Effector memory CD4-positive, alpha-beta T cell (primary cell): ENCODE data around the gene TBX21.

Source experiments
- DNase-seq, 3 donors: peaks; one replicate each; pipeline ENCODE4 v3.0.0-alpha.2; 2020
- H3K27ac ChIP-seq: 2 replicates; pipeline ENCODE4 v1.7.0; 2013; ENCODE audit warnings: mild to moderate bottlenecking, low read length, moderate library complexity; ENCODE audit not compliant: insufficient read depth, poor library complexity, severe bottlenecking
- H3K27me3 ChIP-seq: replicated peaks from 2 replicates; pipeline ENCODE4 v1.7.0; 2013; ENCODE audit warnings: mild to moderate bottlenecking, low read length; ENCODE audit not compliant: insufficient read depth, control insufficient read depth, poor library complexity, severe bottlenecking
- H3K36me3 ChIP-seq: 2 replicates; pipeline ENCODE4 v1.7.0; 2013; ENCODE audit warnings: mild to moderate bottlenecking, low read length, moderate library complexity; ENCODE audit not compliant: control insufficient read depth, insufficient read depth
- H3K4me1 ChIP-seq: 2 replicates; pipeline ENCODE4 v1.7.0; 2013; ENCODE audit warnings: low read length, mild to moderate bottlenecking; ENCODE audit not compliant: control insufficient read depth, insufficient read depth, poor library complexity, severe bottlenecking
- H3K4me3 ChIP-seq: 2 replicates; pipeline ENCODE4 v1.7.0; 2013; ENCODE audit warnings: low read length, low read depth, mild to moderate bottlenecking; ENCODE audit not compliant: insufficient read depth, poor library complexity, severe bottlenecking
- H3K9me3 ChIP-seq: 2 replicates; pipeline ENCODE4 v1.7.0; 2013; ENCODE audit warnings: mild to moderate bottlenecking, low read length, moderate library complexity; ENCODE audit not compliant: control insufficient read depth

Gene TBX21

GRCh38 chr17:47720754-47721533 is 12.1 kb upstream of the TBX21 start:
- Histone ChIP-seq H3K4me1 (peaks cover 39% of the 10 kb centered on the region), H3K36me3 (no peaks in the 10 kb centered on the region), H3K27me3 (no peaks in the 10 kb centered on the region), H3K27ac (no peak overlapping the region), H3K9me3 (no peaks in the 10 kb centered on the region), H3K4me3 (peak overlapping the region; percentile 26)
- DNase-seq, result peak; percentile 50 to 66 (median 65)

GRCh38 chr17:47721725-47722124 is 11.3 kb upstream of the TBX21 start:
- H3K36me3 ChIP-seq, result no peaks in the 10 kb centered on the region
- peak overlapping the region; percentile 26 for H3K4me3 ChIP-seq
- H3K27ac ChIP-seq, result no peak overlapping the region
- H3K27me3 ChIP-seq, result no peaks in the 10 kb centered on the region
- H3K4me1 ChIP-seq, result peaks cover 39% of the 10 kb centered on the region
- no peak for DNase-seq
- no peaks in the 10 kb centered on the region for H3K9me3 ChIP-seq

GRCh38 chr17:47724705-47725104 is 8.3 kb upstream of the TBX21 start:
- H3K27me3 ChIP-seq, result no peaks in the 10 kb centered on the region

GRCh38 chr17:47725446-47726111 is 7.5 kb upstream of the TBX21 start:
- H3K9me3 ChIP-seq, result no peaks in the 10 kb centered on the region
- no peaks in the 10 kb centered on the region for H3K36me3 ChIP-seq
- peaks cover 16% of the 10 kb centered on the region for H3K4me1 ChIP-seq
- H3K27me3 ChIP-seq, result no peaks in the 10 kb centered on the region
- no peak for DNase-seq
- no peak overlapping the region for H3K4me3 ChIP-seq
- no peak overlapping the region for H3K27ac ChIP-seq

More at GRCh38 chr17:47724705-47725104, 8.3 kb upstream of the TBX21 start:
- Histone ChIP-seq H3K36me3 (no peaks in the 10 kb centered on the region), H3K4me1 (peaks cover 25% of the 10 kb centered on the region), H3K4me3 (no peak overlapping the region), H3K9me3 (no peaks in the 10 kb centered on the region), H3K27ac (no peak overlapping the region)
- no peak for DNase-seq

- Histone ChIP-seq H3K36me3 (no peaks in the 10 kb centered on the region), H3K27ac (no peak overlapping the region), H3K4me1 (peaks cover 1% of the 10 kb centered on the region), H3K4me3 (no peak overlapping the region), H3K27me3 (no peaks in the 10 kb centered on the region), H3K9me3 (no peaks in the 10 kb centered on the region)
- DNase-seq, result no peak
Observed at GRCh38 chr17:47726796-47727703, 6.0 kb upstream of the TBX21 start.

GRCh38 chr17:47727704-47728036 is 5.4 kb upstream of the TBX21 start:
- no peaks in the 10 kb centered on the region for H3K27me3 ChIP-seq
- DNase-seq, result no peak
- no peaks in the 10 kb centered on the region for H3K36me3 ChIP-seq
- no peaks in the 10 kb centered on the region for H3K9me3 ChIP-seq
- no peak overlapping the region for H3K4me3 ChIP-seq
- no peak overlapping the region for H3K27ac ChIP-seq
- H3K4me1 ChIP-seq, result peaks cover 4% of the 10 kb centered on the region

- H3K9me3 ChIP-seq, result no peaks in the 10 kb centered on the region
- H3K27me3 ChIP-seq, result no peaks in the 10 kb centered on the region
- H3K36me3 ChIP-seq, result no peaks in the 10 kb centered on the region
- no peak for DNase-seq
- H3K4me3 ChIP-seq, result no peak overlapping the region
- no peak overlapping the region for H3K27ac ChIP-seq
- H3K4me1 ChIP-seq, result peaks cover 7% of the 10 kb centered on the region
Observed at GRCh38 chr17:47728214-47728877, 4.7 kb upstream of the TBX21 start.

- Histone ChIP-seq H3K27me3 (no peaks in the 10 kb centered on the region), H3K9me3 (no peaks in the 10 kb centered on the region), H3K4me3 (no peak overlapping the region), H3K27ac (no peak overlapping the region), H3K36me3 (no peaks in the 10 kb centered on the region), H3K4me1 (peaks cover 10% of the 10 kb centered on the region)
- DNase-seq, result no peak
Observed at GRCh38 chr17:47729476-47729875, 3.6 kb upstream of the TBX21 start.

GRCh38 chr17:47730681-47731080 is 2.4 kb upstream of the TBX21 start:
- peaks cover 10% of the 10 kb centered on the region for H3K4me1 ChIP-seq
- no peaks in the 10 kb centered on the region for H3K9me3 ChIP-seq
- no peak overlapping the region for H3K4me3 ChIP-seq
- DNase-seq, result no peak
- H3K27me3 ChIP-seq, result no peaks in the 10 kb centered on the region
- H3K36me3 ChIP-seq, result no peaks in the 10 kb centered on the region
- H3K27ac ChIP-seq, result no peak overlapping the region
